Left hindlimb (tissue), 1 donor: Measurements from ENCODE around the gene RARG.
"Not testable (repeated sequence)": the region's sequence is repeated elsewhere in the genome, so short reads cannot be mapped to it uniquely, and the experiment has no call there.

ENCODE experiments used
- DNase-seq: peaks from one replicate; pipeline ENCODE4 v3.0.0-alpha.2; 2018

RARG gene

GRCh38 chr12:53205747-53206419 is 26.1 kb downstream of the RARG start:
- DNase-seq: peak; percentile 61

GRCh38 chr12:53204351-53204750 is 27.7 kb downstream of the RARG start:
- DNase-seq: no peak

GRCh38 chr12:53202316-53202715 is 29.7 kb downstream of the RARG start:
- not testable (repeated sequence) for DNase-seq

GRCh38 chr12:53201639-53202038 is 30.4 kb downstream of the RARG start:
- no peak for DNase-seq

DNA sequence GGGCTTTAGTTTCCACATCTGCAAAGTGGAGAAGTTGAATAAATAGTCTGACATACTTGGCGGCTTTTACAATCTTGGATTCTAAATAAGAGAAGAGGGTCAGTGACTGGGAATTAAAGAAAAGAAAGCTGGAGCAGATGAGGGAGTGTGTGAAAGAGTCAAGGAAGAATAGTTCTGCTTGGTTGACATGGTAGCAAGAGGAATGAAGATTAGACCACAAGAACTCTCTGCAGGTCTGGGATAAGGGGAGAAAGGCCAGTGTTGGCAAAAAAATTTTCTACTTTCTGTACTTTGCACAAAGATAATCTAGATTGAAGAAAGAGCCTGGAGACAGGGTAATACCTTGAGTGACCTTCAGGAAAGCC is 30.9 kb downstream of the RARG start:
- no peak for DNase-seq

DNA sequence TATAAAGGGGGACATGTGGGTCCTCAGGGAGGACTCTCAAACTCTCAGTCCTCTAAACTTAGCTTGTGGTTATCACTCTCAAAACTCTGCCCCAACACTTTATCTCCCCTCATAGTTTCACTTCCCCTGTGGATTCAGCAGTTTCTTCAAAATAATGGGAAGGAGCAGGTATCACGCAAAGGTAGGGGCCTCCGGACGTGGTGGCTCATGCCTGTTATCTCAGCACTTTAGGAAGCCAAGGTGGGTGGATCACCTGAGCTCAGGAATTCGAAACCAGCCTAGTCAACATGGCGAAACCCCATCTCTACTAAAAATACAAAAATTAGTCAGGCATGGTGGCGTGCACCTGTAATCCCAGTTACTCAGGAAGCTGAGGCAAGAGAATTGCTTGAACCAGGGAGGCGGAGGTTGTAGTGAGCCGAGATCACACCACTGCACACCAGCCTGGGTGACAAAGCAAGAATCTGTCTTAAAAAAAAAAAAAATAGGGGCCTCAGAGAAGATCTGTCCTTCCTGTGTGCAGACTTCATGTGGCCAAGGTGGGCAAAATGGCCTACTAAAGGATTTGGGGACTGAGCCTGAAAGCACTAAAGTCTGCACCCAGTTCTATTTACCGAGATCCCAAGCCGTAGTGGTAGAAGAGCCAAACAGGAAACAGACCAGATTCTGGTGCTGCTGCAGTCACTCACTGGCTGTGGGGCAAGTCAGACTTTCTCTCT is 31.4 kb downstream of the RARG start:
- DNase-seq: no peak

DNA sequence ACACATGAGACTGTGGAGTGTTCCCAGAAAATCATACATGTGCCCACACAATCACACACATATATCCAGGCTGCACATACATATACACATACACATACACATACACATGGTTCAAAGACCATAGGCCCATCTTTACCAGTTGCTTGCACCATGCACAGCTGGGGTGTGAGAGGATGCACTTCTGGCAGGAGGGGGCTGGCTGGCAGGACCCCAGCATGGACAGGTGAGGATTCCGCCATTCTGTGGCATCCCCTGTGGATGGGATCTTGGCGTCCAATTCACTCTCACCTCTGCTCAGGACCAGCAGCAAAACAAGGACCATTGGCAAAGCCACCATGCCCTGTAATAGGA is 31.9 kb downstream of the RARG start:
- DNase-seq: no peak

DNA sequence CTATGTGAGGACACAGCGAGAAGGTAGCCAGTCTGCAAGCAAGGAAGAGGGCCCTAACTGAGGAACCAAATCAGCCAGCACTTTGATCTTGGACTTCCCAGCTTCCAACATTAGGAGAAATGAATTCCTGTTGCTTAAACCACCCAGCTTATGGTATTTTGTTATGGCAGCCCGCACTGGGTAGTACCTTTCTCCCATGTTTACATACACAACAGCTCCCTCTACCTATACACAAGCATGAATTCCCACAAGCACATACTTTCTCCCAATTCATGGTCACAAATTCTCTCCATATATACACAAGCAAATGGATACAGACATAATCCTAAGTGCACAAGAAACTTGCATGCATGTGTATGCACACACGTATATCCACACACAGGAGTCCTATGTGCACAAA is 32.3 kb downstream of the RARG start:
- peak; percentile 2 for DNase-seq

- no peak for DNase-seq
Measured at GRCh38 chr12:53198486-53199110, 33.4 kb downstream of the RARG start.

DNA sequence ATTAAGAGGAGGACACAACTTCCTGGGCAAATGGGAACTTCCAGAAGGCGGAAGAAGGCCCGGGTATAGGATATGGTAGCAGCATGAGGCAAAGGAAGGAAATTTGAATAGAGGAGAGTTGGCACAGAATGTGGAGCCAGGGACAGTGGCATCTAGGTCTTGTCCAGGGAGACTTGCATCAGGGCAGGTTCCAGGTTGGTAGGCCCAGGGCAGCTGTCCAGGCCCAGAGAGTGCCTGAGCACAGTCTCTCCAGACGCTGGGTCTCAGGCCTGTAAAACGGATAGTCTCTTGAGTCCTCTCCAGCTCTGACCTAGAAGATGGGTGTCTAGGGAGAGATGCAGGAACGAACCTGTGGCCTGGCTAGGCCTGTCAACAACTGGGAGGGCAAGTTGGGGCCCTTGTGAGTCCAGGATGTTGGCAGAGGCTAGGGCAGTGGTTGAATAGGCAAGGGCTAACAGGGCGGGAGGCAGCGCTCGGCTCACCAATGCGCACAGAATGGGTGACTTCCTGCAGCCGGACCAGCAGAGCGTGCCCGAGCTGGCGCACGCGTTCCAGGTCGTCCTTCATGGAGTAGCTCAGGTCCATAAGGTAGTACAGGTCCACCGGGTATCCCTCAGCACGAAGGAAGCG is 34.9 kb downstream of the RARG start:
- no peak for DNase-seq

- DNase-seq: no peak
Measured at GRCh38 chr12:53196486-53196885, 35.5 kb downstream of the RARG start.

DNA sequence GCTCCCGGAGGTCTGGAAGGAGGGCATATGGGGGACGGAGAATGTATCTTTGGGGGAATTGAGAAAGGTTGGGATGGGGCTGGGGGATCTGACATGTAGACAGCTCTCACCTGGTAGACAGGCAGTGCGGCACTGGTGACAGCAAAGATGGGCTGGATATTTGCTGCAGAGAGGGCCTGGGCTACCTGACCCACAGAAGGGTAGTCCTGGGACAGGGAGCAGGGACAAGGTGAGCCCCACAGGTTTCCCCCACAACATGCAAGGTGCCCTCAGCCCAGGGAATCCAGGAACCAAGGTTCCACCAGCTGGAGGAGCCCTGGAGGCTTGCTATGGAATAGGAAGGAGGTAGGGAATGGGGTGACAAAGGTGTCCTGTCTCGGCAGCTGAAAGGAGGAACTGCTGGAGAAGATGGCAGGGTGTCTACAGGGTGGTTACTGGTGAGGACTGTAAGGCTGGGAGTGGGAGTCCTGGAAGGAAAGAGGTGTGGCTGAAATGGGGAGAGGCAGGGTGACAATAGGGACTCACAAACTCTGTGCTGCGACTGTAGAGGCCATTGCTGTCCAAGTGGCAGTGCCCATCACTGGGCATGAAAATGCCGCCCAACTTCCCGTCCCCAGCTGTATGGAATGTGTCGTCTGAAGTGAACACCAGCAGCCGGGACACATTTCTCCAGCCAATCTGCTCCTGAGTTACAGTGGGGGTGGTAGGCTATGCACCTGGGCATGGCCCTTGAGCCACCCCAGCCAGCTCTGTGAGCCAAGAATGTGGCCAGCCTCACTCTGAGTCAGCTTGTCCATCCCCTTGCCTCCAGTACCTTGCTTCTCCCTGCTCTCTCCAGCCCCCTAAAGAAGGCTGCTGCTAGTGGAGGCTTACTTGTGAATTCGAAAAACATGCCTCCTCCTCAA is 36.2 kb downstream of the RARG start:
- DNase-seq: no peak

- DNase-seq: no peak
Measured at GRCh38 chr12:53194973-53195372, 37.0 kb downstream of the RARG start.

DNA sequence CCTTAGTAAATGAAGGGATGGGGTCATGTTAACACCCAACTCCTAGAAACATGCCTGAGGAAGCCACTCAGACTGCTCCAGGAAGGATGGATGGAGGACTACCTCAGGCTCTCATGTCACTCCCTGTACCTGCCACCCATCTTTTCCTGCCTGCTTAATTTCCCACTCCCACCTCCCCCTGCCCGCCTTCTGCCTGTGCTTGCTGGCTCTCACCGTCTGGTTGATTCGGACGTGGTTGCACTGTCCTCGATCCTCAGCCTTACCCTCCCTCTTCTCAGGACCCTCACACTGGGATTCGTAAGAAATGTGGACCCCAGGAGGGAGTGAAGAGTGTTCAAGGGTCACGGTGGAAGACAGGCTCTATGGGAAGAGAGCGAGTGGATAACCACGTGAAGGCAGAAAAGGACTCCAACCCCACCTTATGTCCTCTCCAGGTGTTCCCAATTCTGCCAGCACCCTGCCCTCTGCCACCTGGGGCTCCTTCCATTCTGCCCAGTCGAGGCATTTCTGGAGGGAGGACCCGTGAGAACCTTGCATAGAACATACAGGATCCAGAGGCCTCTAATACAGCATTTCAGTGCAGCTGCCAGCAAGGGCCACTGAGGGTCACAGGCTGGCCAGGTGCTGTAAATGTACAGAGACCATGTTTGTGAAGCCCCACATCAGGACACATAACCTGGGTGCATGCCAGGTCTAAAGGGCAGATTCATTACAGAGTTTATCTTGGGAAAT is 37.9 kb downstream of the RARG start:
- no peak for DNase-seq

- no peak for DNase-seq
Measured at GRCh38 chr12:53193040-53193439, 39.0 kb downstream of the RARG start.

- DNase-seq: no peak
Measured at GRCh38 chr12:53192531-53193021, 39.4 kb downstream of the RARG start.

DNA sequence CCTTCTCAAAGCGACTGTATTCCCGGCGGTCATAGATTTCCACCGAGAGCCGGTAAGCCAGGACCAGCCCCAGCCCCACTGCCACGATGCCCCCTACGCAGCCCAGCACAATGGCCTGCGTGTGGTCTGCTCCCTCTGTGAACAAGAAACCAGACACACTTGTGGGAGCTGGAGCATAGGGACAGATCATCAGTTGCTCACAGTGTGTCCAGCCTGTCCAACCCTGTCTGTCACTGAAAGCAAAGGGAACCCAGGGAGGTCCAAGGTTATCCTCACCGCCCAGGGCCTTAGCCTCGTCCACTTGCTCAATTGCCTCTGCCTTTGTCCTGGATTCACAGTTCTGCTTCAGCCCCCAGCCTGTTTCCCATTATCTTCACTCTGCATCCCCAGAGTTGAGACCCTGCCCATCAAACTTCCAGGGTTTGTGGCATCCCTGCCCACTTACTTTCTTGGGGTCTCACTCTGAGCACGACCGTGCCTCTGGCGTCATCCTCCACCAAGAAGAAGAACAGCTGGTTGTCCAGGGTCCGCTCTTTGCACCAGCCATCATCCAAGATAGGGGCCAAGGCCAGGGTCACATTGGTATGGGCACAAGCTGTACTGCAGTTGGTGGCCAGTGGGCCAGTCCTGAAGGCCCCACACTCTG is 40.0 kb downstream of the RARG start:
- no peak for DNase-seq

DNA sequence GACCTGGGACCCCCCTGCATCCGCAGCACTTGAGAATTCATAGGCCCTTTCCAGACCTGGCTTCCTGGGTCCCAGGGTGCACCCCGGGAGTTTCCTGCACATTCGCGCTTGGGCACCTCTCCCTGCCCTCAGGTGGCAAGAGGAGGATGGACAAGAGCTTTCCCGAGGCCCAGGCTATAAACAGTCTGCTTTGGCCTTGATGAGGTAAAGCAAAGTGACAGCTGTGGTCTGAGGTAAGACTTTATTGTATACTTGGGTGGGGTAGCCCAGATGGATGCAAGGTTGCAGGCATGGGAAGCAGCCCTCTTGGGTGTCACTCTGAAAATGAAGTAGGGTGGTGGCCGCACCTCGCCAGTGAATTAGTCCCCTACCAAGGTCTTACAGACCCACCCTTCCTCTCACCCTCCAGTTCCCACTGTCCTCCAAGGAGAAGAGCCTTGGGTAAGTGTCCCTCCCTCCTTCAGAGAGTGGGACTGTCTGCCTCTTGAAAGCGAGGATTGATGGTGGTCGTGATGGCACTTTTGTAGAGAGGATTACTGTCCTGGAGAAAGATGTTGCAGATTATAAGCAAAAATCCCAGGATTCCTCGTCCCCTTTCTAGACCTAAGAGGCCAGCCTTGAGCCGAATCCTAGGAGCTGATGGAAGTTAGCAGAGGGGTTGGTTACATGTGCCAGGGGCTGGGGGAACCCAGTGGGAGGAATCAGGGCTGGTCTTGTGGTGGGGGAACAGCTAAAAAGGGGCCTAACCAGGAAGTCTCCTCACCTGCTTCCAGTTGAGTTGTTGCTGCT is 40.7 kb downstream of the RARG start:
- no peak for DNase-seq

- no peak for DNase-seq
Measured at GRCh38 chr12:53190108-53190729, 41.8 kb downstream of the RARG start.
